ENCODE results near the gene KIF14. TPM values are rescaled to one million over a fixed set of nuclear protein-coding genes. Genes with fewer than 3 reads are reported as not detected.

Gene KIF14
- total and polyA plus RNA-seq, 2 of the 4 experiments (the other 2 are of a cell fraction) = 2.3 to 4.7 TPM

DNA sequence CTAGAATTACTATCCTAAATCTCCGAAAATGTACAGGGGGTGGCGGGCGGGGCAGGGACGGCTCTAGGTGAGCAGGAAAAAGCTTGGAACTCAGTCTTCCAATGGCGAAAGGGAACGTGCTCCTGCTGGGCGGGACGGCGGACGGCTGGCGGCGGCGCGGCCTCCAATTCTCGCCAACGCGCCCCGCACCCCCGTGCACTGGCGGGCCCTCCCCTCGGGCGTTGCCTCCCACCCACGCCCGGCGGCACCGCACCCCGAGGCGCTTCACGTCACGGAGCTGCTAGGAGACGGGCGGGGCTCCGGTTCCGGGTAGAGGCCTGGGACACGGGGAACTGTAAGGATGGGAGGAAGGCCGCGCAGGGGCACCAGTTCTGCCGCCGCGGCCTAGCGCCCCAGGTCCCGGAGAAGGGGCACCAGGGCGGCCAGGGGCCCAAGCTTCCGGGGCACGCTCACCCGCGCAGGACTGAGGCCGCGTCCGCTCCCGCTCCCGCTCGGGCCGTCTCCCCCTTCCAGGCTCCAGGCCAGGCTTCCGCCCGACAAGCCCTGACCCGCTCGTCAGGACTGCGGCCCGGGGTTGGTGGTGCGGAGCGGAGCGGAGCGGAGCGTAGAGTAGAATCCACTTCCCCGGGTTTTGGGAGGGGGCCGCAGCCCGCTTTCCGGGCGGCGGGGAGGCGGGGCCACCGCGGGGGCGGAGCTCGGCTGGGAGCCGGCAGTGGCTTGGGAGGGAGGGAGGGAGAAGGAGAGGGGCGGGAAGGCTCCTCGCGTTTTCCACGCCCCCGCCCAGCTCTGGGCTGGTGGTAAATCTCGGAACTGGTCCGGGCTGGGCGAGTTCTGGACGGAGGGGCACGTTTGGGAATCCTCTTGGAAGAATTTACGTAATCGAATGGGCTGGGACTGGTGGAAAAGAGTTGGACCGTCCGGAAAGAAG is 49.0 kb upstream of the KIF14 start, which contains the start of gene DDX59:
TSS of gene DDX59 (minus strand) at position 594 of the 928 bp plus-strand sequence. CDS start 3,167 bp downstream, outside the sequence.
- H3K27ac ChIP-seq (ENCODE audit: insufficient read depth, low read length) = peak within 1 kb of the TSS; percentile 87
- ATAC-seq (ENCODE audit: low read depth) (peak; percentile 91), DNase-seq (peak; percentile 96)
- no peaks in the 10 kb centered on the region for H3K27me3 ChIP-seq (ENCODE audit: control insufficient read depth, insufficient read depth, low read length)
- peak within 1 kb of the TSS; percentile 87 for H3K18ac ChIP-seq (ENCODE audit: low read depth, low read length)
- peak within 1 kb of the TSS; percentile 93 for H2BK5ac ChIP-seq (ENCODE audit: low read depth, low read length, poor library complexity, severe bottlenecking)
- H3K9me1 ChIP-seq (ENCODE audit: insufficient read depth, low read length) = no peaks in the 10 kb centered on the region
- peak within 1 kb of the TSS; percentile 90 for H3K9ac ChIP-seq (ENCODE audit: low read depth, low read length)
- no peak within 1 kb of the TSS for H2BK20ac ChIP-seq (ENCODE audit: low read depth, low read length)
- peak within 1 kb of the TSS; percentile 96 for H3K14ac ChIP-seq (replicated peaks; ENCODE audit: low read depth, low read length)
- peak within 1 kb of the TSS; percentile 98 for H2AK9ac ChIP-seq (replicated peaks; ENCODE audit: low read depth, low read length, poor library complexity)
- peak within 1 kb of the TSS; percentile 94 for H2AFZ ChIP-seq (replicated peaks; ENCODE audit: low read length, poor library complexity)
- dilution Hi-C loops (cut with HindIII; ENCODE audit: low sequenced_read_pairs, unreplicated experiment) (no loop called here), intact Hi-C loops (cut with micrococcal nuclease) (loop anchor here (1.0 to 5.0 kb wide), 3 partner anchors 70 to 133 kb away; no protein-coding TSS in a partner anchor), in situ Hi-C loops (cut with MboI; ENCODE audit: low sequenced_read_pairs) (no loop called here)
- BruUV-seq (replicated peaks) = no TSS peak
- H2AK5ac ChIP-seq (ENCODE audit: low read depth, low read length) = peak within 1 kb of the TSS; percentile 76
- H4K8ac ChIP-seq (ENCODE audit: low read depth in 2 of 2, low read length in 2 of 2) = peak within 1 kb of the TSS; percentile 53 to 95
- H3K4me3 ChIP-seq (ENCODE audit: insufficient read depth, low read depth, low read length) = peak within 1 kb of the TSS; percentile 76
- no peaks in the 10 kb centered on the region for H3K9me3 ChIP-seq (ENCODE audit: control insufficient read depth, insufficient read depth, low read length)
- H3K4me2 ChIP-seq (ENCODE audit: low read depth, low read length) = peak within 1 kb of the TSS; percentile 95
- peak within 1 kb of the TSS; percentile 79 for H4K5ac ChIP-seq (ENCODE audit: low read depth, low read length)
- peaks cover 4% of the 10 kb centered on the region; the same call in 1 of the 2 replicates for H3K36me3 ChIP-seq (ENCODE audit: control insufficient read depth, insufficient read depth, low read length)
- H4K91ac ChIP-seq (ENCODE audit: insufficient read depth, low read depth, low read length) = peak within 1 kb of the TSS; percentile 97
- peak within 1 kb of the TSS; percentile 46; the same call in 1 of the 3 replicates for H2BK15ac ChIP-seq (ENCODE audit: low read depth, low read length)
- peak within 1 kb of the TSS; percentile 83 for H3K23ac ChIP-seq (ENCODE audit: low read depth, low read length)
- WGBS, 2 experiments (ENCODE audit: extremely low coverage in 2 of 2, insufficient read length in 1 of 2) = 0% methylated on average over 44 of the region's 91 CpGs; no CpG with 5 or more reads in 1 of the 2 experiments
- peak within 1 kb of the TSS; percentile 74 for H2BK120ac ChIP-seq (ENCODE audit: low read depth, low read length)
- no peaks in the 10 kb centered on the region for H4K20me1 ChIP-seq (ENCODE audit: insufficient read depth, low read length)
- ChIA-PET CTCF (interaction anchor here (0.5 to 1.1 kb wide), 6 partner anchors 36 to 134 kb away, joined by 3 to 6 read pairs (median 3); no protein-coding TSS in a partner anchor), POLR2A (ENCODE audit: unreplicated experiment) (interaction anchor here (0.5 to 1.7 kb wide), 7 partner anchors 10 to 103 kb away, joined by 3 to 11 read pairs (median 3); partner anchors contain the start of gene CAMSAP2)
- H3K4me1 ChIP-seq (ENCODE audit: control insufficient read depth, insufficient read depth, low read length) = peaks cover 3% of the 10 kb centered on the region; the same call in 1 of the 2 replicates
- peak within 1 kb of the TSS; percentile 96 for H3K4ac ChIP-seq (ENCODE audit: low read depth, low read length)
- peaks cover 15 to 37% of the 10 kb centered on the region in 2 experiments for H3K79me1 ChIP-seq (ENCODE audit: low read depth in 1 of 2, low read length in 2 of 2)
- peak within 1 kb of the TSS; percentile 89 for H3K56ac ChIP-seq (ENCODE audit: extremely low read depth, insufficient read depth, low read length)
- TF ChIP-seq NFE2L2 (IDR thresholded peaks at IDR 0.05; ENCODE audit: low read depth, low read length) (no peak), RAD21 (IDR thresholded peaks at IDR 0.05; ENCODE audit: low read length) (no peak; the same call in 1 of the 2 replicates), MXI1 (IDR thresholded peaks at IDR 0.05; ENCODE audit: borderline replicate concordance, low read depth, low read length) (peak; percentile 57; the same call in 1 of the 2 replicates), RCOR1 (IDR thresholded peaks at IDR 0.05; ENCODE audit: insufficient replicate concordance, low read length) (no peak), SMC3 (IDR thresholded peaks at IDR 0.05; ENCODE audit: low read depth, low read length) (no peak), BHLHE40 (IDR thresholded peaks at IDR 0.05; ENCODE audit: low read depth, low read length) (peak; percentile 82), CHD1 (IDR thresholded peaks at IDR 0.05; ENCODE audit: low read depth, low read length) (peak; percentile 97), FOS (IDR thresholded peaks at IDR 0.05; ENCODE audit: low read depth, low read length) (no peak), POLR2A (IDR thresholded peaks at IDR 0.05; ENCODE audit: low read depth, low read length) (peak; percentile 97), MAZ (IDR thresholded peaks at IDR 0.05; ENCODE audit: borderline replicate concordance, low read depth, low read length) (peak; percentile 91; the same call in 1 of the 2 replicates), CEBPB (IDR thresholded peaks at IDR 0.05; ENCODE audit: low read depth, low read length) (peak; percentile 76)
- TF ChIP-seq, protein P1, sequence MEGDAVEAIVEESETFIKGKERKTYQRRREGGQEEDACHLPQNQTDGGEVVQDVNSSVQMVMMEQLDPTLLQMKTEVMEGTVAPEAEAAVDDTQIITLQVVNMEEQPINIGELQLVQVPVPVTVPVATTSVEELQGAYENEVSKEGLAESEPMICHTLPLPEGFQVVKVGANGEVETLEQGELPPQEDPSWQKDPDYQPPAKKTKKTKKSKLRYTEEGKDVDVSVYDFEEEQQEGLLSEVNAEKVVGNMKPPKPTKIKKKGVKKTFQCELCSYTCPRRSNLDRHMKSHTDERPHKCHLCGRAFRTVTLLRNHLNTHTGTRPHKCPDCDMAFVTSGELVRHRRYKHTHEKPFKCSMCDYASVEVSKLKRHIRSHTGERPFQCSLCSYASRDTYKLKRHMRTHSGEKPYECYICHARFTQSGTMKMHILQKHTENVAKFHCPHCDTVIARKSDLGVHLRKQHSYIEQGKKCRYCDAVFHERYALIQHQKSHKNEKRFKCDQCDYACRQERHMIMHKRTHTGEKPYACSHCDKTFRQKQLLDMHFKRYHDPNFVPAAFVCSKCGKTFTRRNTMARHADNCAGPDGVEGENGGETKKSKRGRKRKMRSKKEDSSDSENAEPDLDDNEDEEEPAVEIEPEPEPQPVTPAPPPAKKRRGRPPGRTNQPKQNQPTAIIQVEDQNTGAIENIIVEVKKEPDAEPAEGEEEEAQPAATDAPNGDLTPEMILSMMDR (conservative IDR thresholded peaks at IDR 0.05; ENCODE audit: low read depth, low read length) = no peak
- TF ChIP-seq, protein P2, sequence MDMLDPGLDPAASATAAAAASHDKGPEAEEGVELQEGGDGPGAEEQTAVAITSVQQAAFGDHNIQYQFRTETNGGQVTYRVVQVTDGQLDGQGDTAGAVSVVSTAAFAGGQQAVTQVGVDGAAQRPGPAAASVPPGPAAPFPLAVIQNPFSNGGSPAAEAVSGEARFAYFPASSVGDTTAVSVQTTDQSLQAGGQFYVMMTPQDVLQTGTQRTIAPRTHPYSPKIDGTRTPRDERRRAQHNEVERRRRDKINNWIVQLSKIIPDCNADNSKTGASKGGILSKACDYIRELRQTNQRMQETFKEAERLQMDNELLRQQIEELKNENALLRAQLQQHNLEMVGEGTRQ (IDR thresholded peaks at IDR 0.05; ENCODE audit: low read depth, low read length) = 0 out of 2 replicates have a peak, but pooled peaks have one; percentile 20

Measured in IMR-90 (cell line).